HL-60/S4 treated with retinoic acid at 250 ng/mL for 4 days and 3 days (cell line): ENCODE measurements around the gene TMEM213.

Experiments
- in situ Hi-C: fragments of 300-500 bp; cut with MboI; formaldehyde crosslinking; loops from 2 replicates; pipeline ENCODE4 v1.7.0; 2022; ENCODE audit warnings: low sequenced_read_pairs

Gene TMEM213

GRCh38 chr7:138837627-138838026 lies 39.8 kb downstream of the TMEM213 start:
- in situ Hi-C loops: no loop called here

- in situ Hi-C loops: no loop called here
These were observed 40.4 kb downstream of the TMEM213 start for GRCh38 chr7:138838166-138838565.

- in situ Hi-C loops: no loop called here
These were observed 44.3 kb downstream of the TMEM213 start for GRCh38 chr7:138842111-138842510.

GRCh38 chr7:138843632-138844580 lies 46.1 kb downstream of the TMEM213 start:
- in situ Hi-C loops: no loop called here

- in situ Hi-C loops: no loop called here
These were observed 47.9 kb downstream of the TMEM213 start for GRCh38 chr7:138845711-138846110.

GRCh38 chr7:138848056-138848980 lies 50.5 kb downstream of the TMEM213 start:
- in situ Hi-C loops: no loop called here

GRCh38 chr7:138849701-138850100 lies 51.9 kb downstream of the TMEM213 start:
- in situ Hi-C loops: loop anchor here (25.0 kb wide), 1 partner anchor 937 kb away; no protein-coding TSS in a partner anchor

- in situ Hi-C loops: loop anchor here (25.0 kb wide), 1 partner anchor 940 kb away; no protein-coding TSS in a partner anchor
These were observed 54.7 kb downstream of the TMEM213 start for GRCh38 chr7:138852469-138852868.

- in situ Hi-C loops: loop anchor here (25.0 kb wide), 1 partner anchor 941 kb away; no protein-coding TSS in a partner anchor
These were observed 55.7 kb downstream of the TMEM213 start for GRCh38 chr7:138853448-138853847.

- in situ Hi-C loops: loop anchor here (25.0 kb wide), 1 partner anchor 942 kb away; no protein-coding TSS in a partner anchor
These were observed 56.4 kb downstream of the TMEM213 start for GRCh38 chr7:138854115-138854645.

- in situ Hi-C loops: loop anchor here (25.0 kb wide), 1 partner anchor 945 kb away; no protein-coding TSS in a partner anchor
These were observed 59.9 kb downstream of the TMEM213 start for GRCh38 chr7:138857728-138858127.

GRCh38 chr7:138861051-138861450 lies 63.3 kb downstream of the TMEM213 start:
- in situ Hi-C loops: loop anchor here (25.0 kb wide), 1 partner anchor 949 kb away; no protein-coding TSS in a partner anchor

- in situ Hi-C loops: loop anchor here (25.0 kb wide), 1 partner anchor 952 kb away; no protein-coding TSS in a partner anchor
These were observed 66.1 kb downstream of the TMEM213 start for GRCh38 chr7:138863931-138864330.

GRCh38 chr7:138864667-138865066 lies 66.9 kb downstream of the TMEM213 start:
- in situ Hi-C loops: loop anchor here (25.0 kb wide), 1 partner anchor 952 kb away; no protein-coding TSS in a partner anchor

- in situ Hi-C loops: loop anchor here (25.0 kb wide), 1 partner anchor 954 kb away; no protein-coding TSS in a partner anchor
These were observed 68.0 kb downstream of the TMEM213 start for GRCh38 chr7:138865843-138866242.

- in situ Hi-C loops: loop anchor here (25.0 kb wide), 1 partner anchor 954 kb away; no protein-coding TSS in a partner anchor
These were observed 68.6 kb downstream of the TMEM213 start for GRCh38 chr7:138866353-138866752.

- in situ Hi-C loops: loop anchor here (25.0 kb wide), 1 partner anchor 955 kb away; no protein-coding TSS in a partner anchor
These were observed 70.0 kb downstream of the TMEM213 start for GRCh38 chr7:138867744-138868143.

- in situ Hi-C loops: loop anchor here (25.0 kb wide), 1 partner anchor 956 kb away; no protein-coding TSS in a partner anchor
These were observed 70.9 kb downstream of the TMEM213 start for GRCh38 chr7:138868711-138869110.

GRCh38 chr7:138869353-138869752 lies 71.6 kb downstream of the TMEM213 start:
- in situ Hi-C loops: loop anchor here (25.0 kb wide), 1 partner anchor 957 kb away; no protein-coding TSS in a partner anchor
